GM21367 (cell line): ENCODE measurements around the gene OR6B2.

ENCODE experiments used
- ATAC-seq: cut with Tn5 transposase; IDR thresholded peaks from one replicate; pipeline ENCODE4 v1.9.1; 2021; ENCODE audit not compliant: unreplicated experiment

OR6B2 gene

DNA sequence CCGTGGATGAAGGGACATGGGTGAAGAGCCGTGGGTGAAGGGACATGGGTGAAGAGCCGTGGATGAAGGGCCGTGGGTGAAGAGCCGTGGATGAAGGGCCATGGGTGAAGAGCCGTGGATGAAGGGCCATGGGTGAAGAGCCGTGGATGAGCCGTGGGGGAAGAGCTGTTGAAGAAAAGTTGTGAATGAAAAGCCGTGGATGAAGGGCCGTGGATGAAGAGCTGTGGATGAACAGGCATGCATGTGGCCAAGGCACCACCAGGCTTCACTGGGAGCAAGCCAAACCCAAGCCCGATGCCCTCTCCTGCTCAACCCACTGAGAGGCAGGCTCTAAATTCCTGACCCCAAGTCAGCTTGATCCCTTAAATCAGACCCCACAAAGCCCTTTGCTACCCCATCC is 12.5 kb upstream of the OR6B2 start:
- ATAC-seq = no peak

DNA sequence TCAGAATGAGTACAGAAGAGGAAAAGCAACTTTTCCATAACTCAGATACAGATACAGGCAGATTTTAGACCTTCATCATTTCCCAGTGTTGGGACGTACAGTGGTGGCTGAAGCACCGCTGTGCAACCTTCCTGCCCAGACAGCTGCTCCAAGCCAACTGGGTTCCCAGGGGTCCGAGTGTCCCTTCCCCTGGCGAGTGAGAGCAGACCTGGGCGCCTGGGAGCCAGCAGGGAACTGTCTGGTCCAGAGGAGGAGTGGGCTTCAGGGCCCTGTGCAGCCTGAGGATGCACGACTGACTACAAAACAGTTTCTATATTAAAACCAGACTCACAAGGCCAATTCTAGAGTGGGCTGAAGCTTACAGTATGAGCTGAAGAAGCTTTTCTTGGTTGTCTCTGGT is 11.1 kb upstream of the OR6B2 start:
- ATAC-seq = no peak

DNA sequence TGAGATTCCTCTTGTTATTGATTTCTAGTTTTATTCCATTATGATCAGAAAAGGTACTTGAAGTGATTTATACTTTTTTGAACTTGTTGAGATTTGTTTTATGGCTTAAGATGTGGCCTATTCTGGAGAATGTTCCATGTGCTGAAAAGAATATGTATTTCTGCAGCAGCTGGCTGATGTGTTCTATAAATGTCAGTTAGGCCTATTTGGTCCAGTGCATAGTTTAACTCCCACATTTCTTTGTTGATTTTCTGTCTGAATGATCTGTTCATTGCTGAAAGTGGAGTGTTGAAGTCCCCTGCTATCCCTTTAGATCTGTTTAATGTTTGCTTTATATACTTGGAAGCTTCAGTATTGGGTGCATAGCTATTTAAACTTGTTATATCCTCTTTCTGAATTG is 7.1 kb upstream of the OR6B2 start:
- no peak for ATAC-seq

DNA sequence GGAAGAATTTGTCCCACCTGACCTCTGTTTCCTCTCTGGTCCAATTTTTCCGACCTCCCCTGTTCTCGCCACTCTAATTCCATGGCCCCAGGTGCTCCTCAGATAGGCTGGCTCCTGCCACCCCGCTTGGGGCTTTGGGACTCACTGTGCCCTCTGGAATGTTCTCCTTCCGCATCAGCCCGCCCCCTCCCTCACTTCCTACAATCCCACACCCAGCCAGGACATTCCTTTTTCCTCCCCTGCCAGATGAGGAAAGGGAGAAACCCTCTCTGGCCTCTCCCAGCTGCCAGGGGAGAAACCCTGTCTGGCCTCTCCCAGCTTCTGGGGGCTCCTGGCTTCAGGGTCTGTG is 3.1 kb upstream of the OR6B2 start:
- no peak for ATAC-seq

DNA sequence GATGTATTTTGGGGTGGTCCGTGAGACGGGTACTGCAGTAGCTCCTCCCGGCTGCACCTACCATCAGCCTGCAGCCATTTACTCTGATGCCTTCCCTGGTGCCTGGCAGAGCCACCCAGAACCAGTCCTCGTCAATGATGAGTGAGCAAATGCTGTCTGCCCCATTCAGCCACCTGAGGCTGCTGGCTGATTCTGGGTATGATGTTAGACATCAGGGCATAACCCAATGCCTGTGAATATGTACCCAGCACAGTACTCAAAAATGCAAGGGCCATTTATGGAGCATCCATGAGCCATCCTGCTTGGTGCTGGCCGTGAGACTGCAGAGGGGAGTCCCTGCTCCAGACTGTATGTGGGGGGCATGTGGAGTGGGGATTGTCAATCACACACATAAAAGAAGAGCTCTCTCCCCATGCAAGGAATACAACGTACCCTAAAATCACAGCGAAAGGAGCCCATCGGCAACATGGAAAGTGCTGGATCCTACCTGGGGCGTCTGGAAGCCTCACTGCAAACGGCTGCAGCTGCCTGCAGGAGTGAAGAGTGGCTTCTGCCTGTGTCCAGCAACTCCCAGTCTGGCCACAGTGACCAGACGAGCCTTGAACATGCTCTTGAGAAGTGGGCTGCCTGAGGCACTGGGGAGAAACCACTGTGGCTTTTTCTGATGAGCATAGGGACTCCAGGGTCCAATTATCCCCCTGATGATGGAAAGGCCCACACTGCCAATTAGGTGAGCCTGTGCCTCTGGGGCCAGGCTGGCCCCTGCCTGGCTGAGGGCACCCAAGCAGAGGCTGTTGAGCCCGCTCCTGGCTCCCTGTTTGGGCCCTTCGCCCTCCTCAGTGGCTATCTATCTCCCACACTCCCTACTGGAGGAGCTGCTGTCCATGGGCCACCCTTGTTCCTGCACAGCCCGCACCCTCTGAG is 2.4 kb upstream of the OR6B2 start:
- ATAC-seq = no peak

DNA sequence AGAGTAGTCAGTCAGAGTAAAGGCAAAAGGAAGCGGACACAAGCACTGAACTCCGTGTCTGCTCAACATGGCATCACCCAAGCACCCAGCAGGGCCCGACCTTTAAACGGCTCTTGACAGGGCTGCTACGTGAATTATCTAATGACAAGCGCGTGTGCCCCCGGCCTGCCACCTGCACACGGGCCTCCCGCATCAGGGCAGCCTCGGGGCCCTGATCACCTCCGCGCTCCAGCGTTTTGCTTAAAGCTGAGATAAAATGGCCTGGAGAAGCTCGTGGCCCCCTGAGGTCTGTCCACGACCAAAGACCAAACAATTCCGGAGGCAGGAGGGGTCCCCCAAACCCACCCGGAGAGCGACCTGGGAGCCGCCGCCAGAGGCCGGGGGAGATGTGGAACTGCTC is 5.5 kb downstream of the OR6B2 start:
- no peak for ATAC-seq

DNA sequence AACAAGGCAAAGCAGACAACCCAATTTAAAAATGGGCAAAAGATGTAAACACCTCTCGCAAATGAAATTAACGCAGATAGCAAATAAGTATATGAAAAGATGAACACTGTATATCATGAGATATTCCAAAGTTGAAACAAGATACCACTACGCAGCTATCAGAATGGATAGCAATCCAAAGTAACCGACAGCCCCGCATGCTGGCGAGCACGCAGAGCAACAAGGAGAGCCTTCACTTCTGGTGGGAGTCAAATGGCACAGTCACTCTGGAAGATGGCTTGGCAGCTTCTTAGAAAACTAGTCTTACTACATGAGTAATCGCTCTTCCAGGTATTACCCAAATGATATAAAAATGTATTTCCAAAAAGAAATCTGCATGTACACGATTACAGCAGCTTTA is 6.4 kb downstream of the OR6B2 start:
- ATAC-seq = no peak

DNA sequence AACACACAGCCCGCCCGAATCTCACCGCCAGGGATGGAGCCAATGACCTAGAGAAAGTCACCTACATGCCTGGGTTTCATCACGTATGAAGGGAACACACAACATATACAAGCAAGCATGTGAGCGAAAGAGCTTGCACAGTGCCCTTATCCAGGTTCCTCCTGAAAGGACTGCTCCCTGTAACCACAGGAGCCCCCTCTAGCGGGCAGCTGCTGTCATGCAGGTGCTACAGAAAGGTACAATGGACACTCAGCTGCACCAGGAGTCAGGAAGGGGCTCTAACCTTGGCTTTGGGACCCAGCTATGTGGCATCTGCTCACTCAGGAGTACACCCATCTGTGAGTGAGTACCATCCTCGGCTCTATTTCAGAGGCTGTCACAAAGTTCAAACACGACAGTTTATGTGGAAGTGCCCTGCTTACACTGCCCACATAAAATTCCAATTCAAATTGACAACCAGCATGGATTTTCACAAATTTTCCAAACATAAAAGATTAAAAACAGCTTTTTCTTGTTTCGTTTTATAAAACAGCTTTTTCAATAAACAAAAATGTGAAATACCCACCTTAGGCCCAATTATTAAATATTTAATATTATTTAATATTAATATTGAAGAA is 8.6 kb downstream of the OR6B2 start:
- ATAC-seq = no peak

DNA sequence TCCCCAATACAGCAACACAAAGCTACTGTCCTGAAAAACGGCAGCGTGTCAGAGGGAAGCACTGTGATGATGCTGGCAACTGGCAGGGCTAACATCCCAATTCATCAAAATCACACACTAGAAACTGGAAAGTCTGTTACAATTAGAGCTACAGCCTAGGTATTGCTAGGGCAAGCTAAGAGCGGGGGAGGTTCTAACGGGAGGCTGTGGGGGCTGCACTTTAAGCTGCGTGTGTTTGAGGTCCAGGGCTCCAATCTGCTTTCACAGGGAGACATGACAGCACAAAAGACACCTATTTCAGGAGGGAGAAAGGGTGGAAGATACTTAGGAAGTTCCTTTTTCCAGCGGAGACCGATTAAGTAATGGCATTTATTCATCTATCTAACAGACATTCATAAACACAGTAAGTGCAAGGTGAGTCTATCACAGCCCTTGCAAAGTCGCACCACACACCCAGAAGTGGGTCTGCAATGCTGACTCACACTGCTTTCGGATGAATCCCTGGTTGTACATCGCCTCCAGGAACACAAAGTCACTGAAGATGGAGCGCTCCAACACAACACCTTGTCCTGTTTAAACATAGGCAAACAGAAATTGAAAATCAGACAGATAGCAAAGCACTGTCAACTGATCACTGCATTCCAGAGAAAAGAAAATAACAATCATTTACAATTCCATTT is 12.0 kb downstream of the OR6B2 start:
- no peak for ATAC-seq

DNA sequence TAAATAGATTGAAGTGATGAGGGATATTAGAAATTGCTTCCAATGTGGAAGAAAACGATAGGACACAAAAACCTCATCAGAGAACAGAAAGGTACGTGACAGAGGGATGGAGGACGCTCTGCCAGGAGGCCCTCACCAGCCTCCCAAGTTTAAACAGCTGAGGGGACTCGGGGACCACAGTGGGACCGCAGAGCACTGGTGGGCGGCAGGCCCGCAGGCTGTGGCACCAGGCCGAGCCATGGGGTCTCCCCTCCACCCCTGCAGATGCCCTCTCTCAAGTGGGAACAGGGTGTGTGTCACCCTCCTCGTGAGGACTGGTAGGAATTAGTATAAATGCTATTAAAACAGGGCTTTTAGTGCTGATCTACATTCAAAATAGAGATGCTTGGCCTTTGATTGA is 15.9 kb downstream of the OR6B2 start:
- no peak for ATAC-seq

DNA sequence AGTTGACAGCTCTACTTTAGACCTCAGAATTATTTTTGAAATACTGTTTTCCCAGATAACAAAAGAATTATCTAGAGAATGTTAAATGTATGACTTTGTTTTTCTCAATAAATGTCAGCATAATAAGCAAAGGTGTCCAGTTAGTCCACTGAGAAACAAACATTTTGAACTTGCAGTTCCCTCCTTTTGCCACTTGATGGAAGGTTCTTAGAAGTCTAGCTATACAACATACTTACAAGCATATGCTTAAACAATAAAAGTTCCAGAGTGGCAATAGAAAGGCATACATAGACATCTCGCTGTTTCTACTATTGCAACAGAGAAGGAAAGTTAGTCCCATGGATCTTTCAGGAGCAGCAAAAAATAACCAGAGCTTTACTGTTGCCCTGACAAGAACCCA is 16.9 kb downstream of the OR6B2 start:
- ATAC-seq = no peak

DNA sequence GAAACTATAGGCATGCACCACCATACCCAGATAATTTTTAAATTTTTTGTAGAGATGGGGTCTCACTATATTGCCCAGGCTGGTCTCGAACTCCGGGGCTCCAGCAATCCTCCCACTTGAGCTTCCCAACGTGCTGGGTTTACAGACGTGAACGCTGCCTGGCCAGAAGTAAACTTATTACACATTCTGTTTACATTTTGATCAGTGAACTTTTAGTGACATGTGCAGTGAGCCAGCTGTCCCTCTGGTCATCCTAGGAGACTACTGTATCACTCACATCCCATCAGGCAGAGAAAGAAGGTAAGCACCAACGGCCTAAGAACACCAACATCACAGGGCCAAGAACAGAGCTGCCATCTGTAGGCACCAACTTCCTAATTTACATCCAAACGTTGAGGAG is 27.2 kb downstream of the OR6B2 start:
- no peak for ATAC-seq

DNA sequence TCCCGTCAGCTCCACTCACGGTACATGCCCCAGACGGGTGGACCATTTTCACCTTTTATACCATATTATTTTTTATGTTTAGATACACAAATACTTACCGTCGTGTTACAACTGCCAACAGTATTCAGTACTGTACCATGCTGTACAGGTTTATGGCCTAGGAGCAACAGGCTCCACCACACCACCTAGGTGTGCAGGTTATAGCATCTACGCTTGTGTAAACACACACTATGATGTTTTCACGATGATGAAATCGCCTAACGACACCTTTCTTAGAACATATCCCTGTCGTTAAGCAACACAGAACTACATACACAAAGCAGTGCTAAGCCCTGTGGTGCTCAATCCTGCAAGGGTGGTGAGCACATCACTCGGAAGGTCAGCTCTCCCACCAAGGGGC is 29.6 kb downstream of the OR6B2 start:
- no peak for ATAC-seq

DNA sequence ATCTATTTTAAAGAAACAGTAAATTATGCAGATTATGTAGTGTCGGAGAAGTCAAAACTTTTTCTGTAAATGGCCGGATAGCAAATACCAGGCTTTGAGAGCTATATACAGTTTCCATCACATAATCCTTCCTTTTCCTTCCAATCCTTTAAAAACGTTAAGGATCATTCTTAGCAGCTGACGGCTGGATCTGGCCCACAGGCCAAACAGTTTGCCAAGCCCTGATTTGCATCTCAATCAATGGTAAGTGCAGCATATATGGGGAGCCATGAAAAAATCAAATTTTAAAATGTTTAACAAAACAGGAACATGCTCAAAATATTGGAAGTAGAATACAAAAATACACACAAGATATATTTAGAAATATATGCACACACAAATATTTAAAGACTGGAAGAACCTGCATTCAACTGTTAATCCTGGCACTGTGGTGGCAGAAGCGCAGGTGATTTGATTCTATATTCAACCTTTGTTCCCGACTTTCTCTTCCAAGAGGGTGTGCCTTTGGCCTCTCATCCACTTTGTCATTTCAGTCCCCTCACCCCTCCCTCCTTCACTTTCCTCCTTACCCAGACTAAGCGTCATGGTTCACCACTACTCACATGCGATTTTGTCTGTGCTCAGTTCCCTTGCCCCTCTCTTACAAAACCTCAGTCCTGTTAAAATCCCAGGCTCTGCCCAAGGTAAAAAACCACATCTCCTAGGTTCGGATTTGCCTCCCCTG is 32.4 kb downstream of the OR6B2 start:
- no peak for ATAC-seq

DNA sequence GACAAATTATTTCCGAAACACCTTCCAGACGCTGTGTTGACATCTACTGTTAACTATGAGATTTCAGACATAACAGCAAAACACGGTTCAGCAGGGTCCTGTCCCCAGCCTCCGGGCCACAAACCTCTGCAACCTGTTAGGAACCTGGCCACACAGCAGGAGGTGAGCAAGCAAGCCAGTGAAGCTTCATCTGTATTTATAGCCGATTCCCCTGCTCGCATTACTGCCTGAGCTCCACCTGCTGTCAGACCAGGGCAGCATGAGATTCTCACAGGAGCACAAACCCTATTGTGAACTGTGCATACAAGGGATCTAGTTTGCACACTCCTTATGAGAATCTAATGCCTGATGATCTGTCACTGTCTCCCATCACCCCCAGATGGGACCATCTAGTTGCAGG is 36.1 kb downstream of the OR6B2 start:
- ATAC-seq = no peak

DNA sequence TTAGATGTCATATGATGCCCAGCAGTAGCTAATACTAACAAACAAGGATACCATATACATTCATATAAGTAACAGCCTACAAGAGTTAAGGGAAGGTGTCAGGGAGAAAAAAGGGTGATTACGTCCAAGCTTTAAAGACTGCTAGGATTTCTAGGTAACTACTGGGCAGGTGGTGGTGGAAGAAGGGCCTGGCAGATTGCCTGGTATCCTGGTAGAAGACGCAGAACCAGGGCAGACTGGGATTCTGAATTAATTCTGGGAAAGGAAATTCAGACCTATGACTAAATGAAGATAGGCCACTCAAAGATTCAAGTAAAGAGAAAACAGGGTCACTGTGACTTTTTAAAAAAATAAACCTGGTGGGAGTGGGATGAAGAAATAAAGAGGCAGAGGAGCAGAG is 36.9 kb downstream of the OR6B2 start:
- no peak for ATAC-seq

DNA sequence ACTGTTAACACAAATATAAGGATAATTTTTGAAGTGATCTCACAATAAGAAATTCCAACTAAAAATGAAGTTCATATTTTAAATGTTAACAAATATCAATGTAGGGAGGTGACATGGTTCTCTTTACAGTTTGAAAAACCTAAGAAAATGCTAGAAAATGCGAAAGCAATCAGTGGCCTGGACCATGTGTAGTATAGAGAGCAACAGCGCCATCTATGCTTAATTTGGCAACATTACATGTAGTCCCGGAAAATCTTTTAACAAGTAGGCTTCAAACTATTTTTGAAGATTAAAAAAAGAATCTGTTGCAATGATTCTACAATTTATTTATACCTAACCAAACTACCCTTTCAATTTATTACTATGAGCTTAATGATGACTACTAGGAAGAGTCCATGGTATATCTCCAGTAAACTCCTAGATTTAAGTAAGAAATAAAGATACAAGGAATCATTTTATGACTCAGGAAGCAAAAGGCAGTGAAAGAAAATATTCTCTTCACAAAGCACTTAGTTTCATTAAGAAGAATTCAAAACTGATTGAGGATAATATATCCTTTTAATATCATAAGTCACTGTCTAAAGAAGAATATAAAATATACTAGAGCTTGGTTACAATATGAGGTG is 38.4 kb downstream of the OR6B2 start:
- ATAC-seq = no peak

DNA sequence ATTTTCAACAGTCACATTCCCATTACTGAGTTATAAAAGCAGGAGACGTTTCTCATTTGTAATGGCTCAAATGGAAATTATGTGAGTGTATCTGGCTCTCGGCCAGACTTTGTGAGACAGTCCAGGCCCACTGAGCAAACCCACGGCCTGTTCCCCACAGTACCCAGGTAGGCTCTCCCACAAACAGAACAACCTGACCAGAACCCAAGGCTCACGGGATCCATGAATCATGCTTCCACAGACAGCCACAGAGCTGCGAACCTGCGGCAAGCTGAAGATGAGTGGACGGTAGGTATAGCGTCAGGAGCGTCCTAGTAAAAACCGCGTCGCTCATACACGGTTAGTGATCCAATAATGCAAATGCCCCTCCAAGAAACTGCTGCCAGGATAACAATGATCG is 39.3 kb downstream of the OR6B2 start:
- no peak for ATAC-seq

DNA sequence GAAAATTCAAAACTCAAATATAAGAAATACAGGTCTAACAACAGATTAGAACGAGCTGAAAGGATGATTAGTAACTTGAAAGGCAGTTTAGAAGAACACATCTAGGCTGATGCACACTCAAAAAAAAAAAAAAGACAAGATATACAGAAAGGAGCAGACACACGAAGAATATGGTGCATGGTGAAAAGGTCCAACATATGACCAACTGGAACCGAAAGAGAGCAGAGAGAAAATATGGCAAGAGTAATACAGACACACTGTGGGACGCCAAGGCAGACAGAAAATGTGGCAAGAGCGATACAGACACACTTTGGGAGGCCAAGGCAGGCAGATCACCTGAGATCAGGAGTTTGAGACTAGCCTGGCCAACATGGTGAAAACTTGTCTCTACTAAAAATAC is 44.9 kb downstream of the OR6B2 start:
- ATAC-seq = no peak

DNA sequence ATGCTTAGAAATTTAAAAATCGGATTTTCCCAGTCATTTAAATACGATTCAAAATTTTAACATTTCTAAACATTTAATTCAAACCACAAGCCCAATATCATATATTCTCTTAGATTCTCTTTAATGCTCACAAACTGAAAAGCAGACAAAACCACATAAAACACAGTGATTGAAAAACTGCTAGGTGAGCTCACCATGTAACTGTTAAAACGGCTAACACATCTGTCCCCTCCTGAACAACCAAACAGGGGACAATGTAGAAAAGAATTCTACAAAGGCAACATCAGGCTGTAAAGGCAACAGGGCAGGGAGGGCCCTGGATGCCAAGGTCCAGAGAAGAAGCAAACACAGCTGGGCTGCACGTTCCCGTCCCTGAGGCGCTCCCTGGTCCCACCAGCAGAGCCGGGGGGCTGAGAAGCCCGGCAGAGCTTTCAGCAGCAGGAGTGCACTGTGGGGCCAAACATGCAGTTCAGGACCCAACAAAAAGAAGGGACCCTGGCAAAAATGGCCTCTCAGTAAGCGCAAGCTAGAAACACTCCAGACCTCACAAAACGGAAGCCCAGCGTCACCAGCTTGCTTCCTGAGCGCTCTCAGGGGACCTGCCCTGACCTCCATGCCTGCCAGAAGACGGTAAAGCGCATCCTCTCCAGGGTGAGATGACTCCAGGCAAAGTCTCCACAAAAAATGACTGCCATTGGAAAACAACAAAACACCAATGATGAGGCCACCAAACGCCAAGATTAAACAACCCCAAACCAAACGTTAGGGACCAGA is 45.6 kb downstream of the OR6B2 start:
- ATAC-seq = no peak
